NCI-H1048 (cell line): Measurements from ENCODE around the gene TSHZ2.

Experiments used
- DNase-seq: peaks from one replicate; lab custom pipeline; 2025; lab: John Stamatoyannopoulos, UW

The TSHZ2 gene

DNA sequence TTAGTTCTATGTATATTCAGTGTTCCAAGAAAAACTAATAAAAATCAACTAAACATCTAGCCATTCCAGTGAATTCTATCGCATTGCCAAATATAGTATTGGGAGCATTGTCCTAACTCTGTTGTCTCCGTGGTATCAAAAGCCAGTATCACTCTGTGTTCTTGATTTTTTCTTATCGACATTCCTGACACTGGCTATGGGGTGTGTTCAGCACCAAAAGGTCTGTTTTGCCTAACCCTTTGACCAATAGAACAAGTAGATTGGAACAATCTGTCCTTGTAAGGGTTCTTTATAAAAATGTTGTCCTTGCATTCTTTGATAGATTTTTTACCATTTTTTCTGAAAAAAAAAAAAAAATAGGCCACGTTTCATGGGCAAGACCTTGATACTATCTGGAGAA lies 161.5 kb downstream of the TSHZ2 start:
- no peak for DNase-seq

GRCh38 chr20:53136473-53136872 lies 164.3 kb downstream of the TSHZ2 start:
- no peak for DNase-seq

DNA sequence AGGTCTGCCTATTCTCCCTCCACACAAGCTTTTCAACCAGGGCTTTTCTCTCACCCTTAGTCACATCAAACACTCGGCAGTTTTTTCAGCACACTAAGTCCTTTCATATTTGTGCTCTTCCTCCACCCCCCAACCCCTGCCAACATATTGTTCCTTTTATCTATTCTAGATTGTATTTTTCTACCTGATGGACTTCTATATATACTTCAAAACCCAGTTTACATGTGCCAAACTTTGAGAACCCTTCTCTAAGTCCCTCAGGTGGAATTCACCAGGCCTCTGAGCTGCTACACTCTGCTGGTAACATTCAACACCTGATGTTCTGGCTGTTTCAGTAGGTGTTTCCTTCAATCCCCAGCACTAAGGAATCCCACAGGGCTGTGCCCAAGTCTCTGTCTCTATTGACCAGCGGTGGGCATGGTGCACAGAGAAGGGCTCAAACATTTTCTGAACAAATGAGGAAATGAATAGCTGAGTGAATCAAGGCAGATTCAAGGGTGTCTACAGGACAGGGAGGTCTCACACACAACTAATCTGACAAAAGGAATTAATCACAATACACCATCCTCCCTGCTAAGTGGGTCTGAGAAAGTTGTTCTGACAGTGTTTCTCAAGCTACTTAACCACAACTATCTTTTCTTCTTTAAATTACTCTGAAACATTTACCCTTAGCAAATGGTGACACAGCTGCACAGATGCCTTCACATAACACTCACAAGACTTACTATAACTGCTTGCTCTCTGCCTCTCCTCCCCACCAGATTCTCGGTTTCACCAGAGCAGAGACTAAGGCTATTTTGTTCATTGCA lies 166.5 kb downstream of the TSHZ2 start:
- DNase-seq: no peak

DNA sequence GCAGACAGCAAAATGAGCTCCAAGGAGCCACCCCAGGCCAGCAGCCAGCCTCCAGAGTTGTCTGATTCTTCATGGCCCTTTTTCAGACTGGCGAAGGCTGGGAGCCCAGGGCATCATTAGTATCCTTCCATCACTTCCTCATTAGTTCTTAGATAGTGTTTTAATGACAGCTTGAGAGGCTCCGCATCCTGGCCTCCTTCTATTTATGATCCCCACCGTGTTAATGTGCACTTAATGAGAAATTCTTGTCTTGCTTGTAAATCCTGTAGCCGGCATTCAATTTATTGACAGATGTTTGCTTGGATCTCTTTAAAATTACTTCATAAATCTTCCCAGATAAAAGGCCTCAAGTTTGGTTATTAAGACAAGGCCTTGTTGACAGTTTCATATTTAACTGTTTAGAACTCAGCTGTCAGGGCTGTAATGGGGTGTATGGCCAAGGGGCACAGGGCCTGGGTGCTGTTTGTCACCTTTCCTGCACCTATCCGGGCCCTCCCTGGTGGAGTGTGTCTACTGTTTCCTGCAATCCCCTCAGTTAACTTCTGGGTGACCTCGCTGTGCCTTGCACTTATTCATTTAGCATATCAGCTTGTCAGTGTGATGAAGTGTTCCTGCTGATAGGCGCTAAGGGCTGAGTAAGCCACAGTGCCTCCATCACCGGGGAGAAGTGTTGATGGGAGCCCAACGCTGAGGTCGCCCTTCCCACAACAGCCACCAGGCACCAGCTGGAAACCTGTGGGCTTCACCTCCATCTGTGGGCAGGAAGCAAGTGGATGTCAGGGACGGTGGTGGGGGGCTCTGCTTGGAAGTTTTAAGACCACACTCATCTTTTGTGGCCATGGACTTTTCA lies 169.3 kb downstream of the TSHZ2 start:
- DNase-seq: no peak

DNA sequence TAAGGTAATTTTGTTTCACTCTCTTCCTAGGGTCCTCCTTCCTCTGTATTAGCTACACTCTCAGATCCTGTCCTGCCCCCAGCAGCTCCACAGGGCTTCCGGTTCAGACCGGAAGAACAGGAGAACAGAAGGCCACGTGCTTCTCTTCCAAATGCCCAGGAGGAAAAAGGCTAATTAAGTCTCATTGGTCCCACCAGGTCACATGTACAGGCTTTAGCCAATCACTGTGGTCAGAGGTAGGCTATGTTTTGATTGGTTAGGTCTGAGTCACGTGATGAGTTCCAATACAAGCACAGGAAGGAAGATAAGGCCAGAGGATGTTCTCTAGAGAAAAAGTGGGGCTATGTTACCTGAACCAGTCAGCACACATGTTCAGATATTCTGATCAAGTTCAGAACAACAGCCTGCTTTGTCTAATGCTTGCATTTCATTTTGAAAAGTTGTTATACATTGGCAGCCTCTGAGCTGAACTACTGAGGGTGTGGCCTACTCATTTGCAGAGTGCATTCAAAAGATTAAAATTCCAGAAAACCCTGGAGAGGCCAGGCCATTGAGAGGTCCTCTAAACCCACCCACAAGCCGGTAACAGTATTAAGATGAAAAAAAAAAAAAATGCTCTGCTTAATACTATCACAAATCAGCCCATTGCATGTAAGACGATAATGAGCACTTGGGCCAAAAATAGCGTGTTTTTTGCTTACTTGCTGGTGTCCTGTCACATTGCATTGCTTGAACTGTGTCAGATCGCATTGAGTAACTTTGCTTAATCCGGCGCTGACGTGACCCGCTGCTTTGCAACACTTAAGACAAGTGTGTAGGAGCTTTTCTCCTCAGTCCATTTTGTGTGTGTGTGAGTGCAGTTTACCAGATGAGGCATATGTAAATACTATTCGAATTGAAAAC lies 170.3 kb downstream of the TSHZ2 start:
- no peak for DNase-seq

DNA sequence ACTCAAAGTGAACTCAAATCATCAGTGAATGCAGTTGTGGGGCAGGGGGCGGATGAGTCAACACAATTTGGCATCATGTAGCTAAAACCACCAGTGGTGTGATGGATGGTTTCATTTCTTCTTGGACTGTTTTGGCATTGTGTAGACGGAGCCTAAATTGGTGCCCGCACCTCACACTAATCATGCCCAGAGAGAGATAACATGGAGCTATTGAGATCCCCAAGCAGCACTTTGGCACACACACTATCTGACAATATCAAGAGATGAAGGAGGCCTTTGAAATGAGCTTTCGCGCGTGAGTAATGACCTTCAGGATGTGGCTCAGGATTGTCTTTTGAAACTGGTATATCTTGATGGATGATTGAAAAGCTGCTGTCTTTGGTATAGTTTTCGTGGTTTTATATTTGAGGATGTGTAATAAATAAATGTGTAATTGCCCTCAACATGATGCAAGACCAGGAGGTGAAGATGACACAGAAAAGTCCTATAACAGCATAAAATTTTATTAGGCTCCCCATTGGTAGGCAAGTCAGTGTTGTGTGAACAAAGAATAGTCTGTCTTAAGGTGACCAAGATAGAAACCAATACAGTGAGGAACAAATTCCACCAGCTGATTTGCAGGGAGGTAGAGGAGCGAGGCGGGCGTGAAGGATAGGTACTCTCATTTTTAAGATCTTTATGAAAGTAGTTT lies 174.2 kb downstream of the TSHZ2 start:
- DNase-seq: no peak

GRCh38 chr20:53148771-53149147 lies 176.6 kb downstream of the TSHZ2 start:
- DNase-seq: no peak

GRCh38 chr20:53149148-53149889 lies 177.2 kb downstream of the TSHZ2 start:
- no peak for DNase-seq

GRCh38 chr20:53149890-53150205 lies 177.7 kb downstream of the TSHZ2 start:
- DNase-seq: no peak

- DNase-seq: no peak
Observed at GRCh38 chr20:53150532-53150931, 178.4 kb downstream of the TSHZ2 start.

- DNase-seq: no peak
Observed at GRCh38 chr20:53152228-53152627, 180.1 kb downstream of the TSHZ2 start.

DNA sequence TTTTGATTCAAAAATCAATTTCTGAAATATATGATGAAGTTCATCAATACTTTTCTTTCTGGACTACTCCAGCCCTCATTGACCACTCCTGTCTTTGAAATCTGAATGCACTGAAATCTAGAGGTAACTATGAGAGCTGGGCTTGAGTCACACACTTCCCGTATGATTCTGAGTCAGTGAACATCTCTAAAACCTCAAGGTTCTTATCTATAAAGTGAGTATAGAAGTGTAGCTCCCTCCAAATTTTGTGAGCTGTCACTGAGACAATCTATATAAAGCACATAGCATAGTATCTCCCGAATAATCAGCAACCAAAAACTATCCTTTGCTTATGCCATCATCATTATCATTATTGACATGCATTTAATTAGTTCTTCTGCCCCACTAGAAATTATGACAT lies 182.4 kb downstream of the TSHZ2 start:
- no peak for DNase-seq

DNA sequence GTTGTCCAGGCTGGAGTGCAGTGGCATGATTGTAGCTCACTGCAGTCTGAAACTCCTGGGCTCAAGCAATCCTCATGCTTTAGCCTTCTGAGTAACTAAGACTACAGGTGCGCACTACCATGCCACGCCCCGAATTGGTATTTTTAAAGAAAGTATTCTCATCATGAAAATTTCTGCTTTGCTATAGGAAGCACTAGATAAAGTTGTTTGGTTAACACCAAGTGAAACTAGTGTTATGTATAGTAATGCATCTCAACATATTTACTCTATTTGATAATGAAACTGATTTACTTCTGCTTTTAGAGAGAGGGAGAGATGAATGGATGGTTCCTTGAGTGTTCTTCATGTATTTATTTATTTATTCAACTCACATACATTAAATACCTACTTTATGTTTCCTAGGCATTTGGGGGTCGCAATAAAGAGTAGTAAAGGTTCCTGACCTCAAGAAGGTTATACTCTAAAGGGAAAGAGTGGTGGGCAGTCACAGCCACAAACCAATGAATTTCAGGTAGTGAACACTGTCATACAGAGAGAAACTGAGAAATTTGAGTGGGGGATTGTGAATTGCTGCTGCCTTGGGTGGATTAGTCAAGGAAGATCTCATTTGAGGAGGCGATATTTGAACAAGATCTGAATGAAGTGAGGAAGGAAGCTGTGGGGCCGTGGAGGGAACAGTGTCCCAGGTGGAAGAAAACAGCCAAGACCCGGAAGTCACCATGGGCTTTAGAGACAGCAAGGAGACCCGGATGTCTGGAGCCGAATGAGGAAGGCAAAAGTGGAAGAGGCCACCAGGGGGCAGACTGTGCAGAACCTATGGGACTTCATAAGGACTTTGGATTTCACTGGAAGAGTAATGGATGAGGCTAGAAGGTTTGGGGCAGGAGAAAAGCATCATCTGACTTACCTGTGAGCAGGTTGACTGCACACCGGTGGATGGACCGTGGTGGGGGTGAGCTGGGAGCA lies 185.6 kb downstream of the TSHZ2 start:
- DNase-seq: no peak

DNA sequence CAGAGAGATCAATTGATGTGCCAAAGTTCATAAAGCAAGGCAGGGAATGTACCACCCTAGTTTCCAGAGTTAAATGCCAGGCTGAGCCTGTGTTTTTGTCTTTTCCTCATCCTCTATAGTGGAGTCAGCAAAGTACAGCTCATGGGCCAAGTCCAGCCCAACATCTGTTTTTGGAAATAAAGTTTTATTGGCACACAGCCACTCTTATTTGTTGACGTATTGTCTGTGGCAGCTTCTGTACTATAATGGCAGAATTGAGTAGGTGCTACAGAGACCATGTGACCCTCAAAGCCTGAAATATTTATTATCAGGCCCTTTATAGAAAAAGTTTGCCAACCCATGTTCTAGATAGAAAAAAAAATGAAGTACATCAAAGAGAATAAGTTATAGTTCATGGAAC lies 187.0 kb downstream of the TSHZ2 start:
- DNase-seq: no peak

GRCh38 chr20:53161073-53161472 lies 188.9 kb downstream of the TSHZ2 start:
- no peak for DNase-seq

DNA sequence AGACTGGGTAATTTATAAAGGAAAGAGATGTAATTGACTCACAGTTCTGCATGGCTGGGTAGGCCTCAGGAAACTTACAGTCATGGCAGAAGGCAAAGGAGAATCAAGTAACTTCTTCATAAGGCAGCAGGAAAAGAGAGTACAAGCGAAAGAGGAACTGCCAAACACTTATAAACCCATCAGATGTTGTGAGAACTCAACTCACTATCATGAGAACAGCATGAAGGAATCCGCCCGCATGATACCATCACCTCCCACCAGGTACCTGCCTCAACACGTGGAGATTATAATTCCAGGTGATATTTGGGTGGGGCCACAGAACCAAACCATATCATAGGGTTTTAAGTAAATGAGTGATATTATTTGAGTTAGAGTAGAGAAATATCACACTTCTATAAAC lies 189.3 kb downstream of the TSHZ2 start:
- DNase-seq: no peak

- DNase-seq: no peak
Observed at GRCh38 chr20:53162251-53162835, 190.2 kb downstream of the TSHZ2 start.

- DNase-seq: no peak
Observed at GRCh38 chr20:53163486-53163885, 191.3 kb downstream of the TSHZ2 start.

- no peak for DNase-seq
Observed at GRCh38 chr20:53164072-53164471, 191.9 kb downstream of the TSHZ2 start.

- no peak for DNase-seq
Observed at GRCh38 chr20:53165452-53165851, 193.3 kb downstream of the TSHZ2 start.
